NCI-H82 (cell line): Measurements from ENCODE around the gene COX10.
A peak's percentile ranks its signal among the peaks of the same experiment; 100 is the strongest.
"Not testable (repeated sequence)": the region's sequence is repeated elsewhere in the genome, so short reads cannot be mapped to it uniquely, and the experiment has no call there.

Experiments
- DNase-seq: peaks from one replicate; lab custom pipeline; 2025; lab: John Stamatoyannopoulos, UW

COX10 gene

GRCh38 chr17:14205992-14206461, 136.7 kb downstream of the COX10 start:
- DNase-seq: no peak

GRCh38 chr17:14206891-14207290, 137.6 kb downstream of the COX10 start:
- no peak for DNase-seq

- DNase-seq: no peak
These were observed 138.5 kb downstream of the COX10 start for GRCh38 chr17:14207791-14208190.

- no peak for DNase-seq
These were observed 139.9 kb downstream of the COX10 start for GRCh38 chr17:14209215-14209614.

- no peak for DNase-seq
These were observed 141.9 kb downstream of the COX10 start for GRCh38 chr17:14211246-14211645.

- no peak for DNase-seq
These were observed 142.5 kb downstream of the COX10 start for GRCh38 chr17:14211801-14212200.

GRCh38 chr17:14212401-14212800, 143.1 kb downstream of the COX10 start:
- DNase-seq: no peak

- no peak for DNase-seq
These were observed 145.0 kb downstream of the COX10 start for GRCh38 chr17:14214271-14214670.

GRCh38 chr17:14222611-14223010, 153.3 kb downstream of the COX10 start:
- DNase-seq: no peak

GRCh38 chr17:14225254-14225980, 156.1 kb downstream of the COX10 start:
- no peak for DNase-seq

GRCh38 chr17:14227052-14227451, 157.7 kb downstream of the COX10 start:
- DNase-seq: no peak

GRCh38 chr17:14228903-14229302, 159.6 kb downstream of the COX10 start:
- peak; percentile 60 for DNase-seq

- not testable (repeated sequence) for DNase-seq
These were observed 161.9 kb downstream of the COX10 start for GRCh38 chr17:14231187-14231586.

- DNase-seq: not testable (repeated sequence)
These were observed 165.7 kb downstream of the COX10 start for GRCh38 chr17:14235047-14235446.

- not testable (repeated sequence) for DNase-seq
These were observed 166.7 kb downstream of the COX10 start for GRCh38 chr17:14236032-14236431.

GRCh38 chr17:14236762-14237161, 167.5 kb downstream of the COX10 start, which contains the start of gene CDRT15:
Gene CDRT15, minus strand, starts transcription at chr17:14236862. Its CDS starts 29 bp downstream, at chr17:14236833.
- not testable (repeated sequence) for DNase-seq

GRCh38 chr17:14239271-14239670, 170.0 kb downstream of the COX10 start:
- DNase-seq: not testable (repeated sequence)

- peak; percentile 14 for DNase-seq
These were observed 175.7 kb downstream of the COX10 start for GRCh38 chr17:14245002-14245401.

GRCh38 chr17:14245629-14246028, 176.3 kb downstream of the COX10 start:
- DNase-seq: no peak
